DOHH2 (cell line): ENCODE results near the gene PLBD2.

Experiments
- EZH2phosphoT487 ChIP-seq: fragments of 200-600 bp; sonication (generic); IDR thresholded peaks from 2 replicates; pipeline ENCODE4 v1.6.1; 2017; ENCODE audit warnings: borderline replicate concordance, mild to moderate bottlenecking, antibody characterized with exemption, low read length, moderate library complexity, mixed read lengths
- TF ChIP-seq, protein P1 (sequence below): fragments of 200-600 bp; sonication (generic); IDR thresholded peaks from one replicate; pipeline ENCODE4 v1.5.1; 2014; ENCODE audit warnings: antibody characterized with exemption, mild to moderate bottlenecking, low read depth, low read length; ENCODE audit not compliant: poor library complexity, severe bottlenecking

DNA sequence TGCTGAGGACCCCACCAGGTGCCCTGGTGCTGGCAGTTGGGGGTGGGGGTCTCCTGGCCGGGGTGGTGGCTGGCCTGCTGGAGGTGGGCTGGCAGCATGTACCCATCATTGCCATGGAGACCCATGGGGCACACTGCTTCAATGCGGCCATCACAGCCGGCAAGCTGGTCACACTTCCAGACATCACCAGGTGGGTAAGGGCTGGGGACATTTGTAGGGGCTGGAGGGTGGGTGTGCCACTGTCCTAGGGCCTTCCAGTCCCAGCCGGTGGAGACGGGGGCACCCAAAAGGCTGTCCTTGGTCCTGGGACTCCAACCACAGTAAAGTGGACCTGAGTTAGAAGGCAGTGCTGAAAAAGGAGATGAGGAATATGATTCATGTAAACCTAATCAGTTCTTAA, 77.0 kb downstream of the PLBD2 start:
- TF ChIP-seq, protein P1, sequence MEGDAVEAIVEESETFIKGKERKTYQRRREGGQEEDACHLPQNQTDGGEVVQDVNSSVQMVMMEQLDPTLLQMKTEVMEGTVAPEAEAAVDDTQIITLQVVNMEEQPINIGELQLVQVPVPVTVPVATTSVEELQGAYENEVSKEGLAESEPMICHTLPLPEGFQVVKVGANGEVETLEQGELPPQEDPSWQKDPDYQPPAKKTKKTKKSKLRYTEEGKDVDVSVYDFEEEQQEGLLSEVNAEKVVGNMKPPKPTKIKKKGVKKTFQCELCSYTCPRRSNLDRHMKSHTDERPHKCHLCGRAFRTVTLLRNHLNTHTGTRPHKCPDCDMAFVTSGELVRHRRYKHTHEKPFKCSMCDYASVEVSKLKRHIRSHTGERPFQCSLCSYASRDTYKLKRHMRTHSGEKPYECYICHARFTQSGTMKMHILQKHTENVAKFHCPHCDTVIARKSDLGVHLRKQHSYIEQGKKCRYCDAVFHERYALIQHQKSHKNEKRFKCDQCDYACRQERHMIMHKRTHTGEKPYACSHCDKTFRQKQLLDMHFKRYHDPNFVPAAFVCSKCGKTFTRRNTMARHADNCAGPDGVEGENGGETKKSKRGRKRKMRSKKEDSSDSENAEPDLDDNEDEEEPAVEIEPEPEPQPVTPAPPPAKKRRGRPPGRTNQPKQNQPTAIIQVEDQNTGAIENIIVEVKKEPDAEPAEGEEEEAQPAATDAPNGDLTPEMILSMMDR, result no peak
- TF ChIP-seq EZH2phosphoT487, result no peak
